Karpas-422 (cell line): ENCODE data around the gene SH3BGRL2. TPM values are rescaled to one million over a fixed set of nuclear protein-coding genes. Genes with fewer than 3 reads are reported as not detected.

Source experiments
- DNase-seq: peaks from one replicate; pipeline ENCODE4 v3.0.0-alpha.2; 2015
- H2AFZ ChIP-seq: fragments of 200-600 bp; sonication (generic); 2 replicates; pipeline ENCODE4 v1.6.1; 2014; ENCODE audit warnings: antibody characterized with exemption, low read length, mixed read lengths
- H3K27ac ChIP-seq: fragments of 200-600 bp; sonication (generic); 2 replicates; pipeline ENCODE4 v1.5.1; 2014; ENCODE audit warnings: mild to moderate bottlenecking, low read length, moderate library complexity
- H3K27me3 ChIP-seq: fragments of 200-600 bp; sonication (generic); 2 replicates; pipeline ENCODE4 v1.6.1; 2014; ENCODE audit warnings: low read length, mixed read lengths
- H3K36me3 ChIP-seq: fragments of 200-600 bp; sonication (generic); 2 replicates; pipeline ENCODE4 v1.6.1; 2014; ENCODE audit warnings: low read length, mixed read lengths; ENCODE audit not compliant: insufficient read depth
- H3K4me1 ChIP-seq: fragments of 200-600 bp; sonication (generic); 2 replicates; pipeline ENCODE4 v1.6.1; 2014; ENCODE audit warnings: mild to moderate bottlenecking, low read length, mixed read lengths
- H3K4me2 ChIP-seq: fragments of 200-600 bp; sonication (generic); 2 replicates; pipeline ENCODE4 v1.6.1; 2014; ENCODE audit warnings: low read length, low read depth, mild to moderate bottlenecking; ENCODE audit not compliant: poor library complexity, severe bottlenecking
- H3K4me3 ChIP-seq: fragments of 200-600 bp; sonication (generic); 2 replicates; pipeline ENCODE4 v1.5.1; 2014; ENCODE audit warnings: mild to moderate bottlenecking, antibody characterized with exemption, low read length, mixed read lengths
- H3K79me2 ChIP-seq: fragments of 200-600 bp; sonication (generic); 2 replicates; pipeline ENCODE4 v1.6.1; 2014; ENCODE audit warnings: mild to moderate bottlenecking, low read length, mixed read lengths
- H3K9ac ChIP-seq: fragments of 200-600 bp; sonication (generic); 2 replicates; pipeline ENCODE4 v1.6.0; 2014; ENCODE audit warnings: low read length
- H3K9me2 ChIP-seq: fragments of 200-600 bp; sonication (generic), shearing (Covaris generic); replicated peaks from 2 replicates; pipeline ENCODE4 v1.6.0; 2014; ENCODE audit warnings: mild to moderate bottlenecking, low read length, moderate library complexity; ENCODE audit not compliant: insufficient read depth
- H3K9me3 ChIP-seq: fragments of 300-700, 200-600 bp; sonication (generic); 2 replicates; pipeline ENCODE4 v1.6.1; 2014; ENCODE audit warnings: low read length, mixed read lengths
- H4K20me1 ChIP-seq: fragments of 200-600 bp; sonication (generic); 2 replicates; pipeline ENCODE4 v1.6.1; 2014; ENCODE audit warnings: mild to moderate bottlenecking, antibody characterized with exemption, low read length, low read depth; ENCODE audit not compliant: insufficient read depth
- total RNA-seq: library from RNA; depleted of rRNA; stranded (reverse); fragments of >200 nt; shearing (Covaris generic); gene quantifications from 2 replicates; pipeline ENCODE4 v1.2.3, GENCODE V29; 2014; ENCODE audit warnings: low replicate concordance

The SH3BGRL2 gene
- total RNA-seq, 1 experiment from 2014 or later, result not detected

GRCh38 chr6:79712616-79713135 is 81.5 kb downstream of the SH3BGRL2 start:
- H2AFZ ChIP-seq, result no peak overlapping the region
- H3K27me3 ChIP-seq, result no peaks in the 10 kb centered on the region
- H4K20me1 ChIP-seq, result no peaks in the 10 kb centered on the region
- H3K9me2 ChIP-seq, result no peaks in the 10 kb centered on the region
- H3K4me1 ChIP-seq, result no peaks in the 10 kb centered on the region
- no peaks in the 10 kb centered on the region for H3K9me3 ChIP-seq
- no peak overlapping the region for H3K4me3 ChIP-seq
- H3K27ac ChIP-seq, result no peak overlapping the region
- H3K79me2 ChIP-seq, result no peaks in the 10 kb centered on the region
- no peak overlapping the region for H3K9ac ChIP-seq
- no peaks in the 10 kb centered on the region for H3K36me3 ChIP-seq
- no peak for DNase-seq
- no peak overlapping the region for H3K4me2 ChIP-seq

DNA sequence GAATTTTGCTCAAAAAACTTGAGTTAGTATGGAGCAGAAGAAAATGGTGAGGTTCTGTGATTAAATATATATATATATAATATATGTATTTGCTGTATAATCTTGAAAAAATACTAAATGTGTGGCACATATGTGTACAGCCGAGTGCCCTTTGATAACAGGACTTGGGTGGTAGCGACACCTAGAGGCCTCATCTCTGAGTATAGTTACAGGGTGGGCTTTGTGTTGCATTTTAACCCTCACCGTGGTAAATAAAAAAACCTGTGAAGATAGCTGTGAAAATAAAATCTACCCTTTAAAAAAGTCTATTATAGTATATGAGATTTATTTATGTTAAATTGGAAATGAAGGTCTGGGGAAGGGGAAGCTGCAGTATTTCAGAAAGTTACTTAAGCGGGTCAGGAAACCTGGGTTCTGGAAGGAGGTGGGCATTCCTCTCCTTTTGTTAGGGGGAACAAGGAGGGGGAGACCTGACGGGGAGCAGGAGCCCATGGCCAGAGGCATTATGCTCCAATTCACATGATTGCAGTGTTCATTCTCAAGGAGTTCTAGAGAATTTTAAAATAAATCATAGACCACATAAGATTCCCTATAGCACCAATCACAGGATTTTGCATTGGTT is 82.7 kb downstream of the SH3BGRL2 start:
- no peaks in the 10 kb centered on the region for H3K36me3 ChIP-seq
- peak; percentile 61 for DNase-seq
- no peaks in the 10 kb centered on the region for H3K79me2 ChIP-seq

DNA sequence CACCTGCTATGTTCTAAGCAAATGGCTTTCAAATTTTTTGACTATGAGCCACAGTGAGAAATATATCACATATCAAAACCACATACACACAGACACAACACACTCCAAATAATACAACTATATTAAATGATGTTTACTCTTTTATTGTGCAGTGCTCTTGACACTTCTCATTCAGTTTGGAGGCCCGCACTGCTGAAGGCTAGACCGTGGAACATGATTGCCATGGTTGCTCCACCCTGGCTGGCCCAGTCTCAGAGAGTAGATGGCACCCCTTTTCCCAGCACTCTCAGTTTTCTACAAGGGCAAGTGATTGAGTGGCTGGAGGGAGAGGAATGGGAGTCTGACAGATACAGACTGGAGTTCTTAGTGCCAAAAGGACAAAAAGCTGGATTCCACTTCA is 86.9 kb downstream of the SH3BGRL2 start:
- no peaks in the 10 kb centered on the region for H3K36me3 ChIP-seq
- no peak overlapping the region for H3K4me3 ChIP-seq
- no peak overlapping the region for H3K9ac ChIP-seq
- no peaks in the 10 kb centered on the region for H3K9me2 ChIP-seq
- no peak overlapping the region for H2AFZ ChIP-seq
- no peaks in the 10 kb centered on the region for H3K79me2 ChIP-seq
- no peak overlapping the region for H3K4me2 ChIP-seq
- H3K27ac ChIP-seq, result no peak overlapping the region
- no peaks in the 10 kb centered on the region for H4K20me1 ChIP-seq
- no peaks in the 10 kb centered on the region for H3K4me1 ChIP-seq
- H3K27me3 ChIP-seq, result no peaks in the 10 kb centered on the region
- no peak for DNase-seq
- H3K9me3 ChIP-seq, result no peaks in the 10 kb centered on the region

More for the DNA sequence above, 82.7 kb downstream of the SH3BGRL2 start:
- H2AFZ ChIP-seq, result no peak overlapping the region
- H3K27ac ChIP-seq, result no peak overlapping the region
- no peaks in the 10 kb centered on the region for H3K4me1 ChIP-seq
- H3K4me3 ChIP-seq, result no peak overlapping the region
- H3K9me3 ChIP-seq, result no peaks in the 10 kb centered on the region
- no peaks in the 10 kb centered on the region for H3K27me3 ChIP-seq
- H4K20me1 ChIP-seq, result no peaks in the 10 kb centered on the region
- H3K9me2 ChIP-seq, result no peaks in the 10 kb centered on the region
- no peak overlapping the region for H3K9ac ChIP-seq
- H3K4me2 ChIP-seq, result no peak overlapping the region

DNA sequence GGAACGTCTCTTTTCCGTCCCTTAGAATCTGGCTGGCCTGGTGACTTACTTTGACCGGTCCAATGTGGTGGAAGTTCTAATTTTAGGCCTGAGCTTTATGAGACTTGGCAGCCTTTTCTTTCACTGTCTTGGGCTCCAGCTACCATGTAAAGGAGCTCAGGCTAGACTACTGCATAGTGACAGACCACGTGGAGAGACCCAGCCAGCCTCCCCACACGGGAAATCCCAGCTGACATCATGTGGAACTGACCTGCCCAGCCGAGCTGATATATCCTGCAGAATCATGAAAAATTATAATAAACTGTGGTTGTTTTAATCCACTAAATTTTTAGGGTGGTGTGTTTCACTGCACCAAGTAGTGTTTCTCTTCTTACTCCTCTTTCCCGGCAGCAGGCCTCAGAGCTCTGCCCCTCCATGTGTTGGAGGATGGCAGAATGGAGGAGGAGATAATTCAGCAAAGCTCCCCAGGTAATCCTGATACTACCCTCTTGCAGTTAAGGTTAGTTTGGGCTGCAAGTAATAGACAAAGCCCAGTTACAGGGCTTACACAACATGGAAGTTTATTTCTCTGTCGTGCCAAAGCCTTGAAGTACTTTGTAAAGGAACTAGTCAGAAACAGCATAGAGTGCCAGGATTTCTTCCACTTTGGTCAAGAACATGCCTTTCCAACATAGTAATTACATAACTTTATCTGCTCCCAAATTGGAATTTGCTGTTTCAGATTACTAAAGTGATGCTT is 87.5 kb downstream of the SH3BGRL2 start:
- H3K9me3 ChIP-seq, result no peaks in the 10 kb centered on the region
- no peak overlapping the region for H2AFZ ChIP-seq
- DNase-seq, result no peak
- H3K9ac ChIP-seq, result no peak overlapping the region
- no peaks in the 10 kb centered on the region for H3K4me1 ChIP-seq
- H3K4me3 ChIP-seq, result no peak overlapping the region
- H3K27me3 ChIP-seq, result no peaks in the 10 kb centered on the region
- H3K27ac ChIP-seq, result no peak overlapping the region
- H3K4me2 ChIP-seq, result no peak overlapping the region
- H4K20me1 ChIP-seq, result no peaks in the 10 kb centered on the region
- H3K79me2 ChIP-seq, result no peaks in the 10 kb centered on the region
- no peaks in the 10 kb centered on the region for H3K9me2 ChIP-seq
- no peaks in the 10 kb centered on the region for H3K36me3 ChIP-seq

DNA sequence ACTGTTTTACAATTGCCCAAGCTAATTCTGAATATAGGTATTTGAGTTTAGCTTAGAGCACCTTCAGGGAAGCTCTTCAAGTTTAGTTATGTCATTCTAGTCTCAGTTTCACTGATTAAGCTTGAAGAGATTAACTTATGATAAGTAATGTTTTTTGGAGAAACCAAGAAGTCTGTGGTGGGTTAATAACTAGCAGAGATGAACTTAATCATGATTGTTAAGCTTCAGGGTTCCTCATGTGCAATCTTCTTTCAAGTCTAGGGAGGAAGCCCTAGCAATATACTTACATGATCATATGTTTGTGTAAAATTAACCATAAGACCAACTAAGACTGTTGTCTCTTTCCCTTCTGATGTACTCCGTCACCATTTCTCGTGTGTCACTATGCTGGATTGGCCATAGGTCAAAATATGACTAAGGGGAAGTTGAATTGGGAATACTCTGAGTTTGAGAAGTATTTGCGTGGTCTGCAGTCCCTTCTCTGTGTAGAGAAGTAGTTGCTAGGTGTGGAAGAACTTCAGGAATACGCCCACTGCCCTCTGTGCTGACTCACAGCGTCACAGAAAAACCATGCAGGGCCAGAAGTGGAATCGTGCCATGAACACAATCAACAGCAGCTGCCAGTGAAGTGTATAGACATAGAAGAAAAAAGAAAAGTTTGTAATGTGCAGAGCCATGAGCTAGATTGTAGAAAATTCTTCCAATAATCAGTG is 88.3 kb downstream of the SH3BGRL2 start:
- DNase-seq, result no peak
- H3K27me3 ChIP-seq, result no peaks in the 10 kb centered on the region
- no peak overlapping the region for H3K4me2 ChIP-seq
- H3K36me3 ChIP-seq, result no peaks in the 10 kb centered on the region
- no peaks in the 10 kb centered on the region for H3K9me2 ChIP-seq
- no peak overlapping the region for H2AFZ ChIP-seq
- H3K9me3 ChIP-seq, result no peaks in the 10 kb centered on the region
- no peak overlapping the region for H3K27ac ChIP-seq
- no peaks in the 10 kb centered on the region for H4K20me1 ChIP-seq
- no peak overlapping the region for H3K4me3 ChIP-seq
- no peaks in the 10 kb centered on the region for H3K79me2 ChIP-seq
- H3K9ac ChIP-seq, result no peak overlapping the region
- H3K4me1 ChIP-seq, result no peaks in the 10 kb centered on the region

- no peak overlapping the region for H3K4me3 ChIP-seq
- H3K9me3 ChIP-seq, result no peaks in the 10 kb centered on the region
- no peaks in the 10 kb centered on the region for H3K79me2 ChIP-seq
- H3K9ac ChIP-seq, result no peak overlapping the region
- H3K9me2 ChIP-seq, result no peaks in the 10 kb centered on the region
- H3K36me3 ChIP-seq, result no peaks in the 10 kb centered on the region
- no peaks in the 10 kb centered on the region for H3K4me1 ChIP-seq
- no peak for DNase-seq
- H3K27me3 ChIP-seq, result no peaks in the 10 kb centered on the region
- no peak overlapping the region for H3K27ac ChIP-seq
- no peak overlapping the region for H3K4me2 ChIP-seq
- no peaks in the 10 kb centered on the region for H4K20me1 ChIP-seq
- H2AFZ ChIP-seq, result no peak overlapping the region
Observed at GRCh38 chr6:79724816-79725215, 93.7 kb downstream of the SH3BGRL2 start.

GRCh38 chr6:79731471-79731870 is 100.3 kb downstream of the SH3BGRL2 start:
- H2AFZ ChIP-seq, result no peak overlapping the region
- H3K4me2 ChIP-seq, result no peak overlapping the region
- DNase-seq, result no peak
- H3K27ac ChIP-seq, result no peak overlapping the region
- no peaks in the 10 kb centered on the region for H3K27me3 ChIP-seq
- H3K9ac ChIP-seq, result no peak overlapping the region
- H3K36me3 ChIP-seq, result no peaks in the 10 kb centered on the region
- H3K79me2 ChIP-seq, result no peaks in the 10 kb centered on the region
- no peaks in the 10 kb centered on the region for H4K20me1 ChIP-seq
- no peaks in the 10 kb centered on the region for H3K9me2 ChIP-seq
- H3K9me3 ChIP-seq, result no peaks in the 10 kb centered on the region
- H3K4me1 ChIP-seq, result no peaks in the 10 kb centered on the region
- no peak overlapping the region for H3K4me3 ChIP-seq

- Histone ChIP-seq H2AFZ (no peak overlapping the region), H3K4me1 (no peaks in the 10 kb centered on the region), H3K9me2 (no peaks in the 10 kb centered on the region), H3K9ac (no peak overlapping the region), H3K36me3 (no peaks in the 10 kb centered on the region), H3K4me3 (no peak overlapping the region), H3K27ac (no peak overlapping the region), H3K9me3 (no peaks in the 10 kb centered on the region), H3K79me2 (no peaks in the 10 kb centered on the region), H3K27me3 (no peaks in the 10 kb centered on the region), H4K20me1 (no peaks in the 10 kb centered on the region), H3K4me2 (no peak overlapping the region)
- DNase-seq, result no peak
Observed at GRCh38 chr6:79733388-79733787, 102.3 kb downstream of the SH3BGRL2 start.
